A549 (cell line): ENCODE results near the gene SAP25.

Experiments
- CBX2 ChIP-seq: fragments of 200-600 bp; sonication (generic); IDR thresholded peaks from 2 replicates; pipeline ENCODE4 v1.6.1; 2016; ENCODE audit warnings: low read depth, mild to moderate bottlenecking, borderline replicate concordance
- CHD4 ChIP-seq: fragments of 200-600 bp; sonication (generic); IDR thresholded peaks from 2 replicates; pipeline ENCODE4 v1.6.1; 2016; ENCODE audit warnings: antibody characterized with exemption, mild to moderate bottlenecking, borderline replicate concordance
- EP300 ChIP-seq, 2 experiments: fragments of >200 bp; sonication (Bioruptor Twin); formaldehyde crosslinking; IDR thresholded peaks; 2 replicates in 1 of 2; 3 replicates in 1 of 2; pipeline ENCODE4 v1.6.1; 2016 to 2017
- HMGXB4 ChIP-seq: fragments of 250-450 bp; sonication (Bioruptor Pico); IDR thresholded peaks from 2 replicates; pipeline ENCODE4 v1.5.0; 2021; ENCODE audit warnings: mild to moderate bottlenecking, moderate library complexity, borderline replicate concordance
- MAX ChIP-seq: IDR thresholded peaks from 2 replicates; pipeline ENCODE4 v1.6.1; 2012
- MYC ChIP-seq: IDR thresholded peaks from 2 replicates; pipeline ENCODE4 v1.6.1; 2012; ENCODE audit warnings: mild to moderate bottlenecking, inconsistent platforms, low read length, improper control_type of control experiment, borderline replicate concordance
- POLR2A ChIP-seq: IDR thresholded peaks from 2 replicates; pipeline ENCODE4 v1.6.1; 2012; ENCODE audit warnings: mild to moderate bottlenecking, low read length
- RAD21 ChIP-seq, 2 experiments: fragments of >200 bp in 1 of 2; sonication (Bioruptor Twin) in 1 of 2; formaldehyde crosslinking in 1 of 2; IDR thresholded peaks in 1 of 2; conservative IDR thresholded peaks in 1 of 2; 2 replicates in 1 of 2; 3 replicates in 1 of 2; pipeline ENCODE4 v1.6.1; 2012 to 2018; ENCODE audit warnings: inconsistent platforms in 1 of 2
- REST ChIP-seq: fragments of 200-600 bp; sonication (generic); IDR thresholded peaks from 2 replicates; pipeline ENCODE4 v1.6.1; 2016; ENCODE audit warnings: antibody characterized with exemption, mild to moderate bottlenecking, moderate library complexity
- RFX5 ChIP-seq: fragments of 450-650 bp; IDR thresholded peaks from 2 replicates; pipeline ENCODE4 v1.7.1; 2014; ENCODE audit warnings: antibody characterized with exemption, mild to moderate bottlenecking, moderate library complexity
- ZC3H11A ChIP-seq: fragments of 450-650 bp; IDR thresholded peaks from 2 replicates; pipeline ENCODE4 v1.6.1; 2014; ENCODE audit warnings: antibody characterized with exemption, mild to moderate bottlenecking
- TF ChIP-seq, protein P1 (sequence below): fragments of >200 bp; sonication (Bioruptor Twin); formaldehyde crosslinking; IDR thresholded peaks from 3 replicates; pipeline ENCODE4 v1.5.1; 2016

- TF ChIP-seq POLR2A: no peak
- TF ChIP-seq, protein P1, sequence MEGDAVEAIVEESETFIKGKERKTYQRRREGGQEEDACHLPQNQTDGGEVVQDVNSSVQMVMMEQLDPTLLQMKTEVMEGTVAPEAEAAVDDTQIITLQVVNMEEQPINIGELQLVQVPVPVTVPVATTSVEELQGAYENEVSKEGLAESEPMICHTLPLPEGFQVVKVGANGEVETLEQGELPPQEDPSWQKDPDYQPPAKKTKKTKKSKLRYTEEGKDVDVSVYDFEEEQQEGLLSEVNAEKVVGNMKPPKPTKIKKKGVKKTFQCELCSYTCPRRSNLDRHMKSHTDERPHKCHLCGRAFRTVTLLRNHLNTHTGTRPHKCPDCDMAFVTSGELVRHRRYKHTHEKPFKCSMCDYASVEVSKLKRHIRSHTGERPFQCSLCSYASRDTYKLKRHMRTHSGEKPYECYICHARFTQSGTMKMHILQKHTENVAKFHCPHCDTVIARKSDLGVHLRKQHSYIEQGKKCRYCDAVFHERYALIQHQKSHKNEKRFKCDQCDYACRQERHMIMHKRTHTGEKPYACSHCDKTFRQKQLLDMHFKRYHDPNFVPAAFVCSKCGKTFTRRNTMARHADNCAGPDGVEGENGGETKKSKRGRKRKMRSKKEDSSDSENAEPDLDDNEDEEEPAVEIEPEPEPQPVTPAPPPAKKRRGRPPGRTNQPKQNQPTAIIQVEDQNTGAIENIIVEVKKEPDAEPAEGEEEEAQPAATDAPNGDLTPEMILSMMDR: peak; percentile 72
- TF ChIP-seq MYC: no peak
- TF ChIP-seq RFX5: no peak
- TF ChIP-seq MAX: no peak
- no peak for TF ChIP-seq ZC3H11A
- TF ChIP-seq RAD21 (conservative IDR thresholded peaks at IDR 0.05 in 1 of 2, IDR thresholded peaks at IDR 0.05 in 1 of 2): peak; percentile 55 to 68
- TF ChIP-seq EP300 (IDR thresholded peaks at IDR 0.05): no peak
- TF ChIP-seq CBX2: no peak
- TF ChIP-seq REST: no peak
- no peak for TF ChIP-seq CHD4
- no peak for TF ChIP-seq HMGXB4
Observed at GRCh38 chr7:100563809-100564400, 9.8 kb downstream of the SAP25 start.
